GM23248 (cell line): ENCODE data around the gene GLCCI1.

ENCODE experiments used
- EZH2 ChIP-seq: fragments of 200-600 bp; sonication (generic); IDR thresholded peaks from 2 replicates; pipeline ENCODE4 v1.6.1; 2018; ENCODE audit warnings: antibody characterized with exemption, mild to moderate bottlenecking; ENCODE audit not compliant: insufficient read depth, poor library complexity, severe bottlenecking
- EZH2phosphoT487 ChIP-seq: fragments of 200-600 bp; sonication (generic); IDR thresholded peaks from 2 replicates; pipeline ENCODE4 v1.6.1; 2018; ENCODE audit warnings: antibody characterized with exemption, moderate library complexity, mild to moderate bottlenecking, low read depth; ENCODE audit not compliant: insufficient read depth

- TF ChIP-seq EZH2phosphoT487 (no peak), EZH2 (no peak)
Observed at GRCh38 chr7:7984424-7984823, 15.8 kb downstream of the GLCCI1 start.
